GM08714 (cell line): ENCODE data around the gene CSNK2A3.

Source experiments
- H3K4me3 ChIP-seq: fragments of 200-500 bp; sonication (Bioruptor generic); 2 replicates; pipeline ENCODE4 v1.5.1; 2014; ENCODE audit warnings: mild to moderate bottlenecking, low read length, inconsistent platforms
- ZNF274 ChIP-seq: IDR thresholded peaks from 2 replicates; pipeline ENCODE4 v1.6.1; 2012; ENCODE audit warnings: mild to moderate bottlenecking, low read depth, low read length

CSNK2A3 gene

DNA sequence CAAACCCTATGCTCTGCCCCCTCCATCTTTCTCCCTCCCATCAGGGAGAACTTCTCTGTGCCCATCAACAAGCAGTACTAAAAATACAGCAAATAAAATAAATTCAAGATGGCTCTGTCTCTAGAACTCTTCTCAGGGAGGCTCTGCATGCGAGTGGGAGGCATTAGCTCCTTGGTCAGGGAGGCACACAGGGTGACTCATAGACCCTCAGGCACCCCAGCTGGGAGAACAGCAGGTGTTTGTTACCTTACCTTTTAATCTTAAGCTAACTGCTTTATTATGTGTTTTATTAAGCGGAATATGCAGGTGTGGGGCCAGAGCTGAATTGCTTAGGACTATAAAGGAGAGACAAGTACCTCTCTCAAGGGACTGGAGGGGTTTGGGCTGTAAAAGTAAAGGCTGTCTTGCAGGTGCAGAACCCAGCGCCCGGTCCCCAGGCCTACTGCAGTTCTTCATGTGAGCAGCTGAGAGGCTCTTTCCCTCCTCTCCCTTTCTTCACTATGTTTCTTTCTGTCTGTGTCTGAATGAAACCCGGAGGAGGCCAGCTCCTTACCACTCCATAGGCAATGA is 20.8 kb downstream of the CSNK2A3 start:
- H3K4me3 ChIP-seq: no peak overlapping the region
- TF ChIP-seq ZNF274: no peak

DNA sequence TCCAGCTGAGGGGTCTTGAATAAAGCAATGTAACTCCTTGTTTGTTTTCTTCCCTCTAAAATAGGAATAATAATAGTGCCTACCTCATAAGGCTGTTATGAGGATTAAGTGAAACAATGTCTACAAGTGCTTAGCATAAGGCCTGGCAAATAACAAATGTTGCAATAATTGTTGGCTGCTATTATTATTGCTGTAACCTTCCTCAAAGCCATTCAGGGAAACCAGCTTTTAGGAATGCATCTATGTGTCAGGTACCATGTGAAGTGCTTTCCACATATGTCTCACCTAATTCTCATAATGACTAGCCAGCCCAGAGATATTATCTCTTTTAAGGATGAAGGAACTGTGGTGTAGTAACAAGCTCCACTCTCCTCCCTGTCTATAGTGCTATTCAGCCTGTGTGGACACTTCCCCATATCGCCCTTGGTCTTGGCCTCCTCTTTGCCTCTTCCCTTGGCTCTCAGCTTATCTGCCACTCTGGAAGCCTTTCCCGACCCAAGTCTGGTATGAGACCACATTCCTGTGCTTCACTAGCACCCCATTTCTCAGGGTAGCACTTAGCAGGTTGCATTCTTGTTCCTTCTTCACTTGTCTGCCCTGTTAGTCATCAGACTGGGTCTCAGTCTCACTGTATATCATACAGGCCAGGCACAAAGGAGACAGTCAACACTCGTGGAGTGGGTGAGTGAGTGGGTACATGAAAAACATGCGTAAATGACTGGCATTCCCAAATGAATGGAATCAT is 23.8 kb downstream of the CSNK2A3 start:
- no peak overlapping the region for H3K4me3 ChIP-seq
- TF ChIP-seq ZNF274: no peak

DNA sequence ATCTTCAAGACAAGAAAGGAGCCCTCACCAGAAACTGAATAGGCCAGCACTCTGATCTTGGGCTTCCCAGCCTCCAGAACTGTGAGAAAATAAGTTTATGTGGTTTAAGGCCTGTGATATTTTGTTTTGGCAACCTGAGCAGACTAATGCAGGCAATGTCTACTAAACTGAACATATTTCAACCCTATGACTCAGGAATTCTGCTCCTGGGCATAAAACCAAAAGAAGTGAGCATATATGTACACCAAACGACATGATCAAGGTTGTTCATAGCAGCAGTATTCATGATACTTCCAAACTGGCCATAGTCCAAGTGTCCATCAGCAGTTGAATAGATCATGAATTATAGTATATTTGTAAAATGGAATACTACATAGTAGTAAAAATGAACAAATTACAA is 29.0 kb downstream of the CSNK2A3 start:
- TF ChIP-seq ZNF274: no peak
- H3K4me3 ChIP-seq: no peak overlapping the region

DNA sequence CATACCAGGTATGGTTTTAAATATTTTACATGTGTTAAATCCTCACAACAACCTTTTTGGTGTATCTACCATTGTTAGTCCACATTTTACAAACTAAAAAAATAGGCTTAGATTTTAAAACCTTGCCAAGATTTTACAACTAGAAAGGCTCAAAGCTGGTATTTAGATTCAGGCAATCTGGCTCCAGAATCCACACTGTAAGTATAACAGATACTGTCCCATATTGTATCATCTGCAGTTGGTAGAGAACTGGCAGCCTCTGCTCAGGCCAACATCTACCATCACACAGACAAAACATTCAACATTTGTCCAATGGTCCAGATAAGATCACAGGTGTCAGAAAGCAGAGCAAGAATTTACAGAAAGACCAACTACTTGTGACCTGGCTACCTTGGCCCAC is 30.9 kb downstream of the CSNK2A3 start:
- no peak overlapping the region for H3K4me3 ChIP-seq
- TF ChIP-seq ZNF274: no peak

DNA sequence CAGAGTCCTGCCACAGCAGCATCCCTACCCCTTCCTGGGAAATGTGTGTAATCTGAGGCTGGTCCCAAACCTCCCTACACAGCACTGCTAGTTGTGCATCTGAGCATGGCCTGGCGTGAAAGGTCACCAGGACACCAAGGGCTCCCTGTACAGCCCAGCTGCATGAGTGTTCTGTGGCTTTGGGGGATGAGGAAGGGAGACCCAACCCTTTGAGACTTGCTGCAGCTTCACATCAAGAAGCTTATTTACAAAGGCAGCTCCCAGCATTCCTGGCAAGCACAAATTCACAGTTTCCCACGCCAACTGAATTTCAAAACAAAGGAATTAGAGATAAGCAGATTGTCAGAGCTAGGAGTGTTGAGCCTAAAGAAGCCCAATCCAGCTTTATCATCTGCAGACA is 32.2 kb downstream of the CSNK2A3 start:
- no peak for TF ChIP-seq ZNF274
- no peak overlapping the region for H3K4me3 ChIP-seq

DNA sequence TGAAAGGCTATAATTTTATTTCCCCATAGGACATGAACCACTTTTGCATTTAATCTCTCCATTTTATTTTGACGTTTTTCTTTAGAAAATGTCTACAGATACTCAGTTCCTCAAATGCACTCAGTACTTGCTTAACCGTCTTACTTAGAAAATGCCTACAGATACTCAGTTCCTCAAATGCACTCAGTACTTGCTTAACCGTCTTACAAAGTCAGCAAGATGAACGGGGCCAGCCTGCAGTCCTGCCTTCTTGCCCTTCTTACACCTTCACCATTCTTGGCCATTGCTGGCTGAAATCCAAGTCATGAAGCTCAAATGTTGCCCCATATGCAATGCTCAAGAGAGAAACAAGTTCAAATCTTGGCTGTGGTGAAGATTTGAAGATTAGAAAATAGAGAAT is 34.1 kb downstream of the CSNK2A3 start:
- no peak overlapping the region for H3K4me3 ChIP-seq
- TF ChIP-seq ZNF274: no peak

DNA sequence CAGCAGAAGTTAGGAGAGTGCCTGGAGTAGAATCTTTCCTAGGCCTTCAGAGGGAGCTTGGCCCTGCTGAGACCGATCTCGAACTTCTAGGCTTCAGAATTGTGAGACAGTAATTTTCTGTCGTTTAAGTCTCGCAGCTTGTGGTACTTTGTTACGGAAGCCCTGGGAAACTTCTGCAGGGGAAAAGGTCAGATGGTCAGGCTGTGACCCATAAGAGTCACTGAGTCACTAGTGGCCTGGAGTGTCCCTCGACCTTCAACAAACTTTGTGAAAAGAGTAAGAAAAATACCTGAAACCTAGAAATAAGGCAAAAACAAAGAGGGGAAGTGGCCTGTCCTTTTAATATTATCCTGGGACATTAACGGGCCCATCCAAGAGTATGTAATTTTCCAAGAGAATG is 34.6 kb downstream of the CSNK2A3 start:
- no peak for TF ChIP-seq ZNF274
- no peak overlapping the region for H3K4me3 ChIP-seq

DNA sequence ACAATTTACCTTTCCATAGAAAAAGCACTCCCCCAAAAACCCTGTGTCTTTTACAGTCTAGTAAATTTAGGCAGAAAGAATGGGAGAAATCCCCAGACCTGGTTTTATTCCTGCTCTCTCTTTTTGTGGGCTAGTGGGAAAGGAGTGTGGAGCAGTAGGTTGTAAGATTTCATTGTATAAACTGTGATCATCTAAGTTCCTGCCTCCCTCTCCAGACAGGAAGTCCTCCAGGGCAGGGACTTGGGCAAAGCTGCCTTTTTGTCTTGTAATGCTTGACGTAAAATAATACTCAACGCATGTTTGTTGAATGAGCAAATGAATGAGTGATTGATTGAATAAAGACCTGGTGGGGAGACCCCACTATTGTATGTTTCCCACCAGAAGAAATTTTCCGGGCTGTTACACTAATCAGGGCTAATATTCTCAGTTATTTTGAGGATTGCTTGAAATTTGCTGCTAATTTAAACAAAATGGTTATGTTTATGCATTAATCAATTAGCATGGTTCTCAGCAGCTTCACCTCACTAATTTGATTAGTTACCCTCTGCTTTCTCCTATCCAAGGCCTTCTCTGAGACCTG is 36.3 kb downstream of the CSNK2A3 start:
- no peak for TF ChIP-seq ZNF274
- H3K4me3 ChIP-seq: no peak overlapping the region

DNA sequence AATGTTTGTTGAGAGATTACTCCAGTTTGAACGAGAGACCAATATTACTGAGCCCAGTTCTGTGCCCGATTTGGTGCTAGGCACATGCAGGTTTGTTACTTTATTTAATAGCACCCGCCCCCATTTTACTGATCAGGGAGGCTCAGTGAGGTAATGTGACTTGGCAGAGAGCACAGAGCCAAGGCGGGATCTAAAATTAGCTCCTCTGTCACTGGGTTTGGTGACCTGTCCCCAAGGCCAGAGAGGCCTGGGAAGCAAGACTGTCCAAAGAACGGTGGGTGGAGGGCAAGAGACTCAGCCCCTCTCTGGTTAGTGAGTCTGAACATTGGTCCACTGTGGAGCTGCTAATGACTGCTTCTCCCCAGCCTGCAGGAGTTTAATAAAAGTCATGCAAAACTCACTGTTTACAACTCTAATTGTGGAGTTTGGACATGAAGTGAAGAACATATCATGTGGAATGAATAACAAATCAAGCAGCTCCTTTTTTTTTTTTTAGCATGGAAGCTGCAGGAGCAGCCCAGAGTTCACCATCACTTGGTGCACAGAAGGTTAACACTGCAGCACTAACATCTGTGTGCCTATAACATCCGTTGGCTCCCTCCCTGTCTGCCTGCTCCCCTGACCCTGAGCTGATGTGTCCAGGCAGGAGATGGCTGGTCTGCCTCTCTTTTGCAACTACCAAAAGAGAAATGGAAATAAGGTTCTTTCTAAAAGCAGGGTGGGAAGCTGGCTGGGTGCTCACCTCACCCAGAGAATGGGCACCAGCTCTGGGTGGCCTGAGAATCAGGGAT is 39.0 kb downstream of the CSNK2A3 start:
- TF ChIP-seq ZNF274: no peak
- no peak overlapping the region for H3K4me3 ChIP-seq

DNA sequence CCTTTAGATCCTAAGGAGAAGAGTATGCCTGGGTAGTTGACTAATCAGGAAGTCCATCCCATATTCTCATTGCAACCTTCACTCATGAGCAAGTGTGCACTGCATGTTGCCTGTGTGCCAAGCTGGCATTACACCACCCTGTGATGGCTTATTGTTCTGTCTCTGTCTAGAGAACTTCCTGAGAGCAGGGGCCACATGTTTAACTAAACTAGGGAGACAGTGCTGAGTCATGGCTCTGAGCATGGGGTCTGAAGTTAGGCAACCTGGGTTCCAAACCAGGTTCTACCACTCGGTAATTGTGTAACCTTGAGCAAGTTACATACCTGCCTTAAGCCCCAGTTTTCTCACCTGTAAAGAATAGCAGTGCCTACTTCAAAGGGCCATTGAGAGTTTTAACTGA is 39.6 kb downstream of the CSNK2A3 start:
- no peak overlapping the region for H3K4me3 ChIP-seq
- no peak for TF ChIP-seq ZNF274

DNA sequence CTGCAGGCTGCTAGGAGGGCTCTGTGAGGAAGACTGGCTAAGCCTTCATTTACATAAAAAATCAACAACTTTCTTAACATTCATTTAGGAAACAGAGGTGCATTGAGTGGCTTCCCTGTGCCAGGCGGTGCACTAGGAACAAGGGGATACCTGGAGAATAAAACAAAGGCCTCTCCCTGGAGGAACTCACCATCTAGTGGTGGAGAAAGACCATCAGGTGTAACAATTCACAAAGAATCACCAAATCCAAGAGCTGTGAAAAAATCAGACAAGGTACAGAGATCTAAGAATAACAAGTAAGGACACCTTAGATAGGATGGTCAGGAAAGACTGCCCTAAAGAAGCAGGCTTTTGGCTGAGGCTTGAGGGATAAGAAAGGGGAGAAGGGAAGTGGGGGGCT is 40.3 kb downstream of the CSNK2A3 start:
- TF ChIP-seq ZNF274: no peak

DNA sequence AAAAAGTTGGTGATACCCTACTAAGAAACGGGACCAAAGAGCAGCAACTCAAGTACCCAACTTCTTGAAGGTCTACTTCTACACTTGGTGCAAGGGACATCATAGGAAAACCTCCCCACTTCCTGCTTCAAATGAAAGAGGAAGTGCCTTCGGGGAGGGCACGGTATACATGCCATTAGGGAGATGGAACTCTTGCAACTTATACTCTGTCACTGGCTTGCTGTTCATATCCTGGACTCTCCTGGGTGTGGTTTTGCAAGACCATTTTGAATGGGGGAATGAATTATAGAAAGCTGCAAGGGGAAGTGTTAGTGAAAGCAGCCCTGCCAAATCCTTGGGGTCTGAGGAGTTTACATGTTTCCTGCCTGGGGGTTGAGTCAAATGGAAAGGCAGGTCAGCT is 41.9 kb downstream of the CSNK2A3 start:
- no peak for TF ChIP-seq ZNF274
- H3K4me3 ChIP-seq: no peak overlapping the region

More for the DNA sequence above, 40.3 kb downstream of the CSNK2A3 start:
- no peak overlapping the region for H3K4me3 ChIP-seq

DNA sequence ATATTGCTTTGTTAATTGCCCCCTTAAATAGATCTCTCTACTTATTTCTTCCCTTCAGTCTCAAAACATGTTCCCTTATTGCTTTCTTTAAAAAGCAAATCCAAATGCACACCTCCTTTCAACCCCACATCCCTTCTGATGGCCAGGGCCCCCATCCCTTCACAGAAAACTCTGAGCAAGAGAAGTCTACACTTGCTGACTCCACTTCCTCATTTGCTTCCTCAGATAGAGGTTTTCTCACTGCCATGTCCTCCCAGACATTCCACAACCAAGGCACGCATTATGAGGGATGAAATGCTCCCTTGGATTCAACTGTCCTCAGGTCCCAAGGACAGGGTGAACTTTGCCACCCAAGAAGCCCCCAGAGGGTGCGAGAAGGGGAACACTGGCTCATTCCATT is 43.1 kb downstream of the CSNK2A3 start:
- TF ChIP-seq ZNF274: no peak
- H3K4me3 ChIP-seq: no peak overlapping the region

DNA sequence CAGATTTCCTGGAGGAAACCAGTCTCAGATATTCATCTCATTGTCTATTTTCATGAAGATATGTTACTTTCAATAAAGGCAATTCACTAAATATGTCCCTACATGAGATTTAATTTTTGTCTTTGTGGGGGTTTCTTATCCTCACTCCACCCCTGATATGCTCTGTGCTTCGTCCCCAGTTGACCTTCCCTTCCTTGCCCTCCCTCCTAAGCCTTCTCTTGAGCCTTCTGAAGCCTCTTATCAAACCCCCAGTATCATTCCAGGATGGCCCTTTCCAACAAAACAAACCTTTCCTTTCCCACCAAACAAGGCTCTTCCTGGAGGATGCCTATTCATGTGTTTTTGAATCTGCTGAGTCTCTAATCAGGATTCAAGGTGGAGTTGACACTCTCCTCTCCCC is 44.8 kb downstream of the CSNK2A3 start:
- H3K4me3 ChIP-seq: no peak overlapping the region
- no peak for TF ChIP-seq ZNF274

DNA sequence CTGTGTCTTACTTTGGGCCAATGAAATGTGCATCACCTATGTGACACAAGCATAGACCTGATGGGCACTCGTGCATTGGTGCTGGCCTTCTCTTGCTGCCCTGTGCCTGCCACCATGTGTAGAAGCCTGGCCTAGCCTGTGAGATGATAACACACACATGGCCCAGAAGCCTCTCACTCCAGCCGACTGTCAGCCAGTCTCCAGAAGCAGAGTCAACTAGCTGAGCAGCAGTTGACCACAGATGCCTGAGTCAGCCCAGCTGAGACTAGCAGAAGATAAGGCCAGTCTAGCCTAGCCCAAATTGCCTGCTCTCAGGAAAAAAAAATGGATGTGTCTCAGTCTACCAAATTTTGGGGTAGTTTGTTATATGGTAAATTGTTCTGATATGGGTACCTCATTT is 46.2 kb downstream of the CSNK2A3 start:
- no peak overlapping the region for H3K4me3 ChIP-seq
- no peak for TF ChIP-seq ZNF274
